Stimulated activated CD4-positive, alpha-beta T cell treated with anti-CD3 and anti-CD28 coated beads, Interleukin-1b, Interleukin-23, amount 100 ng/mL, for 4 hours (primary cell): ENCODE measurements around the gene ACSL3.
"Not testable (repeated sequence)": the region's sequence is repeated elsewhere in the genome, so short reads cannot be mapped to it uniquely, and the experiment has no call there.

ENCODE experiments used
- DNase-seq, 2 donors: peaks; one replicate each; pipeline ENCODE4 v3.0.0-alpha.2; 2020; ENCODE audit warnings: low read depth in 2 of 2

The ACSL3 gene

DNA sequence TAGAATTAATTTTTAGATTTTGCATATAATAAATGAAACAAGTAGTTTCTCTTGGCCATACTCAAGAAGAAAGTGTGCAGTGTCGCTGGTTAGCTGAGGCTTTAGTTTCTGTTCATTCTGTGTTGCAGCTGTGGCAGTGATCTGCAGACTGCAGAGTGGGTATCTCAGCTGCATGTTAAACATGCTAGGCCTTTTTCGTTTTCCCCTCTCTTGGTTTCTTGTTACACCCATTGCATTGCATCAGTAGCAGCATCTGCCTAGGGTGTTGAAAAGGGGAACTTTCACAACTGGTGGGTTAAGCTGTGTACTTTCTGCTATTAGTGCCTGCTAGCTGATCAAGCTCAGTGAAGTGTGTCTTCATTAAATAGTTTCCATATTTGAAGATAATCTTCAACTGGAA is 51.3 kb downstream of the ACSL3 start:
- DNase-seq = no peak

DNA sequence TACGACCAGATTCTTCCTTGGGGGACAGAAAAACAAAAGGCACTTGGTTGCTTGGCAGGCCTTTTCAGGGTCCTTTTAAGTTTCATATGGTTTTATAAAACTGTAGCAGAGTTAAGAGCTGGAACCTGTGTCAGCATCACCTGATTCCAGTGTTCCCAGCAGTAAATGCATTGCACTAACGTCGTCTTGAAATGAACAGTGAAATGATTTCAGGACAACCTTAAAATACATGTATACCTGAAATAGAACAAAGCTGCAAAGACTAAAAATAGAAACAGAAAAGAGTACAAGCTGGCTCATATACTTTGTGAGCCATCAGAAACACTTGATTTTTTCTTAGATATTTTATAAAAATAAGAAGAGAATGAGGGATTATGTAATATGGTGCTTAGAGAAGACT is 51.9 kb downstream of the ACSL3 start:
- no peak for DNase-seq

DNA sequence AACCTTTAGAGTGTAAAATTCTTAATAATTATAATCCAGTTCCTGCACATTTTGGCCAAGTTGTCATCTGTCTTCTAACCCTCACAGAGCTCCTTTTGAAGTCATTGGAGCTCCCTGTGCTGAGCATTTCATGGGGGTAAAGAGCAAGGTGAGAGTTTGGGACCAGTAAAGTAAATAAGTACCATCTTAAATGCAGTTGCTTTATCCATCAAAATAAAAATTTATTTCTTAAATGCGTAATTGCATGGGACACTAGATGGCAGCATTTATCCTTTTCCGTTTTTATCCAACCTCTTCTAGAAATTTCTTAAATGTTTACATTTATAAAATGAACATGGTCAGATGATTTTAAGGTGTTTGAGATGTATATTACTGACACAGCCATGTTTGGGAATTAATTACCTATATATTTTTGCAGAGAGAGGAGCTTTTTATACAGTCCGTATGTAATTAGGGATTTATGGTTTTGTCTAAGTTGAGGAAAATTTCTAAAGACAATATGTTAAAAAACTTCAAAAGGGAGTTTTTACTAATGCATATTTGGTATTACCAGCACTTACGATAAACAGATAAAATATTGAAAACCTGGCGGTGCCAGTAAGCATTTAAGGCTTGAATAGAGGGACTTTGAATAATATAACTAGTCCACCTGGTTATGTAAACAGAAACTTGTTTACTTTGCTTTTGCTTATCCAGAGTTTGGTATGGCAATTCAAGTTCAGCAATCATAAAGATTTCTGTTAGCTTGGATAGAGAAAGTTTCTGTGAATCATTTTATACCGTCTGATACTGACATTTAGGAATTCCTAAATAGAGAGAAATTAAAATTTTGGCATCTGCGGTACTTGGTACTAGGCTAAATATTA is 54.5 kb downstream of the ACSL3 start:
- DNase-seq = no peak

DNA sequence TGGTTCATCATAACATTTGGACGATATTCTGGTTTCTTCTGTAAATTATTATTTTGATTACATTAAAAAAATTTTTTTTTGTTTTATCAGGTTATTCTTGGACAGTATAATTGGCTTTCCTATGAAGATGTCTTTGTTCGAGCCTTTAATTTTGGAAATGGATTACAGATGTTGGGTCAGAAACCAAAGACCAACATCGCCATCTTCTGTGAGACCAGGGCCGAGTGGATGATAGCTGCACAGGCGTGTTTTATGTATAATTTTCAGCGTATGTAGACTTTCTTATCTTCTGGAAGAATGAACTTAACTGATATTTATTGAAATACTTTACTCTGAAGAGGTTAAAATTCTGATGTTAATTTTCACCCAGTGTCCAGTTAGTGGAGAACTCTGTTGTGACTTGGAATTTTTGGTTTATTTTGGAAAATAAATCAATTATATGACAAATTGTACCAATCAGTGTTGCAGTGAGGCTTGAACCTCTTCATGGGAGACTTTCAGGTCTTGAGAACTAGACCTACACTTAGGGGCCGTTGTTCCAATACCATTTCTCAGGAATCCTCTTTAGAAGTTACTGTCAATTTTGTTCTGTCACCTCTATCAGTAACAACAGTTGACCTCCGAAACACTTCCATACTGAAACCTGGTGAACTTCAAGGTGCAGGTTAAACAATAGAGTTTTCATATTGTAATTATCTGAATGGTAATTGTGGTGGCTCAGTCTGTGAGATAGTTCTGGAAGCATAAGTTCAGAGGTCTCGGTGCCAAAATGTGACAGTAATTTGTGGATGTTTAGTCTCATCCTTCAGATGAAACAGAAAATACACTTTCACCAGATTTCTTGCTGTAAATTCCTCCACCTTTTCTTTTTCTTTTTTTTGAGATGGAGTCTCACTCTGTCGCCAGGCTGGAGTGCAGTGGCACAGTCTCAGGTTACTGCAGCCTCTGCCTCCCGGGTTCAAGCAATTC is 55.7 kb downstream of the ACSL3 start:
- DNase-seq = no peak

DNA sequence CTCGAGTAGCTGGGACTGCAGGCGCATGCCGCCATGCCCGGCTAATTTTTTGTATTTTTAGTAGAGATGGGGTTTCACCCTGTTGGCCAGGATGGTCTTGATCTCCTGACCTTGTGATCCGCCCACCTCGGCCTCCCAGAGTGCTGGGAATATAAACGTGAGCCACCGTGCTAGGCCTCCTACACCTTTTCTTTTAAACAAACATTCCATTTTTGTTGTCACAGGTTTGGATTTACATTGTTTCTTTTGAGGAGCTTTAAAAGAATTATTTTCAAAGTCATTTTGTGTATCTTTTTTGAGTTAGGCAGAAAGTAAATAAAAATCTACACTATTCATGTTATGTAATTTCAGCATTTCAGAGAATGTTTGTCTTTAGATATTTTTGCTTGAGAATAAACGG is 56.4 kb downstream of the ACSL3 start:
- not testable (repeated sequence) for DNase-seq

DNA sequence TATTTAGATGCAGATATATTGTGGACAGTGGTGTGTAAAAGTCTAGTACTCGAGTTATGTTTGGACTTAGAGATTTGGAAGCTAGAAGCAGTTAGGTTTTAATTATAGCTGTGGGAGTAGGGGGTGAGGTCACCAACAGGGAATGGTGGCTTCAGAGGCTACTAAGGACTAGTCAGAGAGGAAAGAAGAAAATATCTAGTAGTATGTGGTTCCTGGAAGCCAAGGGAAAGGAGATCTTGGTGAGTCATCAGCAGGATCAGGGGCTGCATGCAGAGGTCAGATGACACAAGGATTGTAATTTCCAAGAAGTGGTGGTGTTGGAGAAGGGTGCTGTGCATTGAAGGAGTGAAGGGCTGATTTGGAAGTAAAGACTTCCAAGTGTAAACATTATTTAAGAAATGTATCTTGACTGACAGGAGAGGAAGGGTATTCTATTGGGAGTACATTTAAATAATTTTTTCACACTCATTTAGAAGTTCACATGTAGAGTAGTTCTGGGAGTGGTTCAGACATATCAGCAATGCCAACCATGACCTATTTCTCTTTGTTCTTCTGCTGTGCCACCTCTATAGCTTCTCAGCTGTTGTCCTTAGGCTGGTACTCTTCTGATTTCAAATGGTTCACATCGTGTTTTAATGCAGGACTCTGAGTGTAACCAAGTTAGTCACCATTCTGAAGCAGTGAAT is 59.1 kb downstream of the ACSL3 start:
- no peak for DNase-seq

DNA sequence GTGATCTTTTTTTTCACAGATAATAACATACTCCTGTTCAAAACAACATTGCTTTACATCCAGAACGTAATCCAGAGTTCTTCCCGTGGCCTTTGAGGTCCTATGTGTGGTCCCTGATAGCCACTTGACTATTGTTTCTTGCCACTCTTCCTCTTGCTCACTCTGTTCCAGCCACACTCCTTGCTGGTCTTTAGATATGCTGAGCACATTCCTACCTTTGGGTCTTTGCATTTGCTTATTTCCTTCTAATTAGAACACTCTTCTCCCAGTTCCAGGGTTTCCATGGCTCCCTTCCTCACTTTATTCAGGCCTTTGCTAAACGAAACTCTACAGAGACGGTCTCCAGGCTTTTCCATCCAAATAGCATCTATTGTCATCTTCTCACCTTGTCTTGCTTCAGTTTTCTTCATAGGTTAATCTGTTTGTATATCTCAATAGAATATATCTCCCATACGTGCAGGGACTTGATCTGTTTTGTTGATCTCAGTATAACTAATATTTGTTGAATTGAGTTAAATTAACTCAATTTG is 59.9 kb downstream of the ACSL3 start:
- DNase-seq = no peak

DNA sequence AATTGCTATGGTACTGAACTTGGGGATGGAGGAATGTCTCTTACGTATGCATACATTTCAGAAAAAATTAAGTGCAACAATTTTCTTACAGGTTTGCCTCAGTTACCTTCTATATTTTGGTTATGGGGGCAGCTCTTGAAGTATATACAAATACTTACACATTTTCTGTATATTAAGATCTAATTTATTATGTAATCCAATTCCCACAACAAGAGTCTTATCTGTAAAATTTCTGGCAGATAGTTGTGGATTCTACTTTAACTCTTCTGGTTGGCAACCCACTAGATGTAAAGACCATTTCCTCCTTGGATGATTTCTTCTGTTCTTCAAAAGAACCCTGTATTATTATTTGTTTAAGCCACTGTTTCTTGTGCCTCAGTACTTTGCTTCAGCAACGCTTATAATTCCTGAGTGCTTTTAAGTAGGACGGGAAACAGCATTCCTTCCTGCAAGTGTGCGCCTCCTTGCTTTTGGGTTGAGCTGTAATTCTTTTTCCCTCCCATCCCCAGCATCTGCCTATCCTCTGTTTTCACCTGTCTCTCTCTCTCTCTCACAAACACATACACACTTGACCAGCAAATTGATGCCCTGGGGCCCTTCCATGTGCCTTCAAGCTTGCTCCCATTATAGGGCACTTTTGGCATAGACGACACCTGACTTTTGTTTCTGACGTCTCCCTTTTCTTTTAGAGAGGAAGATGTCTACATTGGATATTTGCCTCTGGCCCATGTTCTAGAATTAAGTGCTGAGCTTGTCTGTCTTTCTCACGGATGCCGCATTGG is 61.4 kb downstream of the ACSL3 start:
- no peak for DNase-seq

DNA sequence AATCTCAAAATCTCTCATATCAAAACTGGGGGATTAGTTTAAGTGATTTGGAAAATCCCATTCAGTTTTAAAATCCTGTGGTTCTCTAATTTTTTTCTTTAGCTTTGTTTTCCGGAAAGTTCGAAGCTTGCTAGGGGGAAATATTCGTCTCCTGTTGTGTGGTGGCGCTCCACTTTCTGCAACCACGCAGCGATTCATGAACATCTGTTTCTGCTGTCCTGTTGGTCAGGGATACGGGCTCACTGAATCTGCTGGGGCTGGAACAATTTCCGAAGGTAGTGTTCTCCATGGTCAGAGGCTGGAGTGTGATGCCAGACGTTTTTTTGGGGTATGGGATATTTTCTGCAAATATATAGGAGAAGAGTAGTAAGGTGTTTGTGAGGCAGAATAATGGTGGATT is 66.1 kb downstream of the ACSL3 start:
- no peak for DNase-seq

DNA sequence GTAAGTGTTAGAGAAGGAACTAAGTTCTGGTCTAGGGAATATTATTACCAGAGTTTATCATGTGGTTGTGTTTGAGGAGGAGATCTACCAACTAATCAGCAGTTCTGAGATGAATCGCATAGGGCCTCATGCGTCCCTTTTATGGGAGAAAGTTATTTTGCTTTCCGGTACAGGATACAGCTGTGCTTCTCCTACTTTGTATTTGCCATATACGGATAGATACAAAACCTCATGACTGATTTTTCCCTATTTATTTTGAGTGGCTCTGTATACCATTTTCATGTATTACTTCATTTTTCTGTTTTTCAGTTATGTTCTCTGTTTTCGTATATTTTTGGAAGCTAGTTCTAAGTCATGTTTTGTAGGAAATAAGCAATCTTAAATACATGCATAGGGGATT is 66.8 kb downstream of the ACSL3 start:
- DNase-seq = no peak

DNA sequence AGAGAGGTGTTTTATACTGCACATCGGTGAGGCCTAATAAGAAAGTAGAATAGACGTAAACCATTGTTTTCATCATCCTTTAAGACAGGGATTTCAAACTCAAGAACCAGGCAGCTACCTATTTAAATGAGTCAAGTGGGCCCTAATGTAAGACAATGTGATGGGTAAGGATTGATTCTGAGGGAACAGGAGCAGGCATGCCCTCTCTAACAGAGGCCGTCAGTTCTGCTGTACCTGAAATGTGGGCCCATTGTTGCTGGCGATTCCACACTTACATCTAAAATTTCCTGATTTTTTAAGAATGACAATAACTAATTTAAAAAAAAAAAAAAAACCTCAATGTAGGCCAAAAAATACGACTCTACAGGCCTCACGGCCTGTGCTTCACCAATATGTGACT is 67.5 kb downstream of the ACSL3 start:
- DNase-seq = no peak

DNA sequence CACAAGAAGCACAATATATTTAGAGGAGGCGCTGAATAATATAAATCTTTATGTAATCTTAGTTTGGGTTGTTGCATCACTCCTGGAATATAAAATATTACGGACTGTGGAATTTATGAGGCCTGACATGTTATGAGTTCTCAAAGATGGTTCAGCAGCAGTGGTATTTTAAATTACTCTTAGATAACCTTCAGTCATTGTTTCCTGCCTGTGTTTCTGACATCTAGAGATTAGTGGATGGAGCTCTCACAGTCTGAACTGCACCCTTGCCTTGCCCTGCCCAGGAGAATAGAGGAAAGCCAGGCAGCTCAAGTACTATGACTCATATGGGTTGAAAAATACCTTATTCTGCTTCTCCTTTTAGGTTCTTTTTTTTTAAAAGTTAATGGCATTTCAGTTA is 70.0 kb downstream of the ACSL3 start:
- no peak for DNase-seq

DNA sequence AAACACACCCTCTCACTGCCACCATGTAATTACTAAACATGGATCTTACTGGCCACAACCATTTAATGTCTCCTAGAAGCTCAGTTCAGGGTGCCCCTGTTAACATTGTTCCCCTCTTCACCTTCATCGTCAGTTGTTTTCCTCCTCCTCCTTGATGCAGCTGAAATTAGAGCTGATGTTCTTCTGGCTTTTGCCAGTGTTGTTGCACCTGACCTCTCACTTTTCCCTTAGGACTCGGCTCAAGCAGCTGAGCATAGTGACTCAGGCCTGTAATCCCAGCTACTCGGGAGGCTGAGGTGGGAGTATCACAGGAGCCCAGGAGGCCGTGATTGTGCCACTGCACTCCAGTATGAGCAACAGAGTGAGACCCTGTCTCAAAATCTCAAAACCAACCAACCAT is 70.8 kb downstream of the ACSL3 start:
- DNase-seq = no peak

DNA sequence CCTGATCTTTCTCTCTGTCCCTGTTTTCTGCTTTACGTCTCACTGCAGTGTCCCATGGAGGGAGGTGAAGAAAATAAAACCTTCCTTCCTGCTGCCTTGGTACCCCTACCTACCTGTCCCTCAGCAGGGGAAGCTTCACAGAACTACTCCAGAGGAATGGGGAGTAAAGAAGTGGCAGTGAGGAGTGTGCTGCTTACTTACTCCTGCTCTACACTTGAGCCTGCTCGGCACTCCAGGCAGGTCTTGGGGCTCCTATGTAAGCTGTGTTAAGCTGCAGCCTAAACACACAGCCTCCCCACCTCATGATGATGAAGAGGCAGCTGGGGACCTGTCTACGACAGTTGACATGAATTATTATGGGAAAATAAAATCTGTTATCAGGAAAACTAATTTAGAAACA is 72.6 kb downstream of the ACSL3 start:
- no peak for DNase-seq

DNA sequence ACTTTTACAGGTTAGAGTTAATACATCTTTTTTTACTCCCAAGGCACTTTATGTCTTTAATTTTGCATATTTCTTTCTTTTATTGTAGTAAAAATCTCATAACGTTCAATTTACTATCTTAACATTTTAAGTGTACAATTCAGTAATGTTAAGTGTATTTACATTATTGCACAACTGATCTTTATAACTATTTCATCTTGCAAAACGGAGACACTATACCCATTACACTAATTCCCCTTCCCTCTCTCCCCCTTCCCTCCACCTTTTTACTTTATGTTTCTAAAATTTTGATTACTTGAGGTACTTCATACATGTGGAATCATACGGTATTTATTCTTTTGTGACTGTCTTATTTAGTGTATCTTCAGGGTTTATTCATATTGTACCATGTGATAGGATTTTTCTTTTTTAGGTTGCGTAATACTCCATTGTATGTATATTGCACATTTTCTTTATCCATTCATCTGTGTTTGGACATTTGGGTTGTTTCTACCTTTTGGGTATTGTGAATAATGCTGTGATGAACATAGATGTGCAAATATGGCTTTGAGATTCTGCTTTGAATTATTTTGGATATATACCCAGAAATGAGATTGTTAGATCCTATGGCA is 75.0 kb downstream of the ACSL3 start:
- DNase-seq = no peak

DNA sequence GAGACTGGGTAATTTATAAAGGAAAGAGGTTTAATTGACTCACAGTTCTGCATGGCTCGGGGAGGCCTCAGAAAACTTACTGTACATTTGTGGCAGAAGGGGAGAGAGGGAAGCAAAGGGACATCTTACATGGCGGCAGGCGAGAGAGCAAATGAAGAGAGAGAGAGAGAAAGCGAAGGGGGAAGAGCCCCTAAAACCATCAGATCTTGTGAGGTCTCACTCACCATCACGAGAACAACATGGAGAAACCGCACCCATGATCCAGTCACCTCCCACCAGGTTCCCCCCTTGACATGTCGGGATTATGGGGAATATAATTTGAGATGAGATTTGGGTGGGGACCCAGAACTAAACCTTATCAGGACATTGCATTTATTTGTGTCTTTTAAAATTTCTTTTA is 75.9 kb downstream of the ACSL3 start:
- no peak for DNase-seq

DNA sequence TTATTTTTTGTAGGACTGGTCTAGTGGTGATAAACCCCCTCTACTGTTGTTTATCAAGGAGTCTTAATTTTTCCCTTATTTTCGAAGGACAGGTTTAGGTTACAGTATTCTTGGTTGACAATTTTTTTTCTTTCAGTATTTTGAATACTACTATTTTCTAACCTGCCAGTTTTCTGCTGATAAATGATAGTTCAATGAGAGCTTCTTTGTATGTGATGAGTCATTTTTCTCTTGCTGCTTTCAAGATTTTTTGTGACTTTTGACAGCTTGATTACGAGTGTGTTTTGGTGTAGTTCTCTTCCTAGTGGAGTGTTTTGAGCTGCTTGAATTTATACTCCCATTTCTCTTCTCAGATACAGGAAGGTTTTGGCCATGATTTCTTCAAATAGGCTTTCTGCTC is 77.5 kb downstream of the ACSL3 start:
- DNase-seq = no peak

DNA sequence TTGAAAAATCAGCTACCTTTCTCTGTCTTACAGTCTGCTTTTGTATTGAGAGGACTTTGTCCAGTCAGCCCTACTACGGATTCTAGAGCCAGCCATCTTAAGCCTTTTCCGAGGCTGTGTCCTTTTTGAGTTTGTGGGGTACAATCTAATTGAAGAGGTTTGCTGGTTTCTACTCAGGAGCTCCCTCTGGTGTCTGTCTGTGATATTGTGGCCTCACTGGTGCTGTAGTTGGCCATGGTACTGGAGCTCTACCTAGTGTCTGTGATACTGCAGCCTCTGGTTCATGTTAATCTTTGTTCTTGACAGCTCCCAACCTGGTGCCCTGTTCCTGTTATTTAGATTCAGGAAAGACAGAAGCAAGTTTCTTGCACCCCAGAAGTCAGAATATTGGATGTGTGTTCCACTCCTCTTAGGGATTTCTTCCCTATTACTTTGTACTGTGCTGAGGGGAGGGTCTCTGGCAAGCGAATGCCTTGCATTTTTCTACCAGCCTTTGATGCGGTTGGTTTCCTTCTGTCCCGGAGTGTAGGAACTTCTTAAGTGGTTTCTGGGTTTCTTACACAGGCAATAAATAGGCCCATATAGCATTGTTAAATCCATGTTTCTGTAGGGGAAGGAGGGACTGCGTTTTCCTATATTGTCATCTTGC is 78.5 kb downstream of the ACSL3 start:
- DNase-seq = peak; percentile 11 to 35

DNA sequence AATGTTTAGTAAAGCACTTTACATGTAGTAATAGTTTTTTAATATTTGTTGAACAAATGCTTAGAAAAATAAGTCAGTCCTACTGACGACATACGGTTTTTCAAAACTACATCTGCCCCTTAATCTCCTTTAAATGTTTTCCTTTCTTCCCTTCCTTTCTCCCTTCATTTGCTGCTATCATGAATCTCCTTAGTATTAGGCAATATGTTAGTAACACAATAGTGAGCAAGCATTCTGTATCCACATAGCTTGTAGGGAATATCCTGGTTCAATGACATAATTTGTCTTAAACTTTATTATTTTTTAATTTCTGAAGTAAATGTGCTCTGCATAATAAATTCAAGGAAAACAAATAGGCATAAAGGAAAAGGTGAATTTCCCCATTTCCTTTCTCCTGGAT is 79.1 kb downstream of the ACSL3 start:
- DNase-seq = no peak

DNA sequence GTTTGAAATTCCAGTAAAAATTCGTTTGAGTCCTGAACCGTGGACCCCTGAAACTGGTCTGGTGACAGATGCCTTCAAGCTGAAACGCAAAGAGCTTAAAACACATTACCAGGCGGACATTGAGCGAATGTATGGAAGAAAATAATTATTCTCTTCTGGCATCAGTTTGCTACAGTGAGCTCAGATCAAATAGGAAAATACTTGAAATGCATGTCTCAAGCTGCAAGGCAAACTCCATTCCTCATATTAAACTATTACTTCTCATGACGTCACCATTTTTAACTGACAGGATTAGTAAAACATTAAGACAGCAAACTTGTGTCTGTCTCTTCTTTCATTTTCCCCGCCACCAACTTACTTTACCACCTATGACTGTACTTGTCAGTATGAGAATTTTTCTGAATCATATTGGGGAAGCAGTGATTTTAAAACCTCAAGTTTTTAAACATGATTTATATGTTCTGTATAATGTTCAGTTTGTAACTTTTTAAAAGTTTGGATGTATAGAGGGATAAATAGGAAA is 80.7 kb downstream of the ACSL3 start:
- DNase-seq = no peak
